Measurements from ENCODE around the gene TAGLN3.

Gene TAGLN3

DNA sequence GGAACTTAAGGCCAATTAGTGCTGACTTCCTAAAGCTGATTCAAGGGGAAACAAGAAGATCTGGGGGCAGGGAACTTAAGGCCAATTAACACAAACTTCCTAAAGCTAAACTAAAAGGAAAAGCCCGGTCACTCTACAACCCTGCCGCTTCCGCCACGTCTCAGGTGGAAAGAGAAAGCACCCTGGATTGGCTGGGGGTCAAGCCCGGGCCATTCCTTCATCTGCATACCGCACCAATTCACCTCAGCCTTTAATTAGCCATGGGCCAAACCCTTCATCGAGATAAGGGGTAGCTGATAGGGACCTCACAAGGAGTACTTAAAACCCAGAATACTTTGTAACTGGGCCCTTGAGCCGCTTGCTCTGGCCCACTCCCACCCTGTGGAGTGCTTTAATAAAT lies 50.2 kb downstream of the TAGLN3 start:
- DNase-seq (ENCODE audit: low spot score), result no peak

DNA sequence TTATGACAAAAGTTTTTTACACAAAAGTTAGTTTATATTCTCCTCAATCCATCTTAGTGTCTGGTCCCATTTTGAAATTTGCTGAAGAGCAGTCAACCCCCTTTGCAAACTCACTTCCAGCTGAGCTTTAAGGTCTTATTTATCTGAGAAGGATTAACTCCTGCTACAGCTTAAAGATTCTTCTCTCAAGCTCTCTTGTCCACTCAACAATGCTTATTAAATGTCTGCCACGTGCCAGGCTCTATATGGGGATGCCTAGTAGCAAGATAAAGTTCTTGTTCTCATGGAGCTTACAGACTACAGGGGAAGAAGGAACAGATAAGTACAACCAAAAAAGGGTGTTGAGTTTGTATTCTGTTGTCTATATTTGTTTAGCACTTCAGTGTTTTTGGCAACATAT lies 54.5 kb downstream of the TAGLN3 start:
- no peak for DNase-seq (ENCODE audit: low spot score)

DNA sequence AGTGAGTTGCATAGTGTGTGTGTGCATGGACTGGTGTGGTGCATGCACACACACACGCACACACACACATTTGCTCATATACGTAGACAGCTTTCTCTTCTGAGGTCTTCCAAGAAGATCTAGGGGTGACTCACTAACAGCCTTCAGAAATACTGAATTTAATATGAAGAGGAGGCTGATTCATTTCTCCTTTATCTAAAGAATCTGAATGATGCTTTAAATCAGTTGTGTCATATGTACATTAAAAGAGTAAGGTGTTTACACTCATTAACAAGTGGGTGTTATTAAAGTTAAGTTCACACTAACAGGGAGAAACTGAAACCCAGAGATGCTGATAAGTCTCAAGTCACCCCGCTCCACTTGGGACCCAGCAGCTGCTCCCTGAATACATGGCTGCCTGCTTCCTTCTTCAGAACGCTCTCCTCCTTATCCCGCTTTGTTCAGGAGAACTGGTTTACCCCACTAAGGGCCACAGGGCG lies 57.8 kb downstream of the TAGLN3 start:
- no peak for DNase-seq (ENCODE audit: low spot score)

DNA sequence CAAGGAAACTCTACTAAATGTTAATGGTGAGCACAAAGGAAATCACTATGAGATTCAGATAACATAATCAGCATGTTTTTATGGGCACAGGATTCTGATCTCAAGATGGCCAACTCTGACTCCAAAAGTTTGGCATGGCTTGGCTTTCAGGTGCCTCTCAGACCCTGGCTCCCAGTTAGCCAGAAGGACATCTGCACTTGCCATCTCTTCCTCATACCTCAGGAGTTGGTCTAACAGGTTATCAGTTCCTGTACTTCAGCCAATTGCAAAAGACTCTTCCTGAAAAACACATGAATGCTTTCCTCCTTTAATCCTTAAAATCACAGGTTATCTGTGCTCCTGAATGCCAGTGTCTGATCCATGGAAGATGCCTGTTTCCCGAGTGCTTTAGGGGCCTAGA lies 60.8 kb downstream of the TAGLN3 start:
- no peak for DNase-seq (ENCODE audit: low spot score)

DNA sequence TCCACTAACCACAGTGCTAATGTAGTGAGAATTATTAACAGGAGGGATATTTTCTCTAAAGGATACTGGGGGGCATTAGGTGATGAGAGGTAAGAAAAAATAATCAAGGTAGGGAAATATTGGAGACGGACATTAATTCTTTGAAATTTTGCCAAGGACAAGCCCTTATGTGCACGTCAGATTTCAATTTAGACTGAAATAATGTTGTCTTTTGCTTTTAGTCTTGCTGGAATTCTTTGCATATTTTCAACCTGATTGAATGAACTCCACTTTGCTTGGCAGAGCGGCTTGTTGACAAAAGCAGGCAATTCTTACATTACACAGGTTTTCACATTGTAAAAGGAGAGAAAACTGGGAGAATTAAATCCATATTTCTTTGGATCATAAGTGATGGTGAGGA lies 62.4 kb downstream of the TAGLN3 start:
- no peak for DNase-seq (ENCODE audit: low spot score)

All from LoVo (cell line).